ENCODE results near the gene DUSP11.

GRCh38 chr2:73823916-73824523, 44.1 kb upstream of the DUSP11 start:
- TF ChIP-seq ZNF274 (IDR thresholded peaks at IDR 0.05; ENCODE audit: low read depth, low read length) (no peak), YY1 (IDR thresholded peaks at IDR 0.05; ENCODE audit: insufficient read depth, insufficient read length) (no peak)

Data from NT2/D1 (cell line).